Neural cell (in vitro differentiated cells): ENCODE measurements around the gene PPIP5K1. TPM values are rescaled to one million over a fixed set of nuclear protein-coding genes. Genes with fewer than 3 reads are reported as not detected.

Source experiments
- H2AFZ ChIP-seq: fragments of 200-600, 300-800 bp; sonication (generic), shearing (Covaris generic); 2 replicates; pipeline ENCODE4 v1.6.0; 2014; ENCODE audit warnings: low read depth, mild to moderate bottlenecking, antibody characterized with exemption, low read length, moderate library complexity
- H3F3A ChIP-seq: fragments of 200-600 bp; shearing (Covaris generic); 2 replicates; pipeline ENCODE4 v1.6.1; 2016; ENCODE audit warnings: mild to moderate bottlenecking, moderate library complexity, mixed read lengths, antibody characterized with exemption, low read length; ENCODE audit not compliant: insufficient read depth, poor library complexity, severe bottlenecking
- H3K27ac ChIP-seq: fragments of 200-600, 300-800 bp; sonication (generic), shearing (Covaris generic); 2 replicates; pipeline ENCODE4 v1.5.1; 2014; ENCODE audit warnings: mild to moderate bottlenecking, low read length, moderate library complexity
- H3K27me3 ChIP-seq: fragments of 300-800, 200-600 bp; sonication (generic), shearing (Covaris generic); 2 replicates; pipeline ENCODE4 v1.6.0; 2014; ENCODE audit warnings: mild to moderate bottlenecking, low read depth, low read length, moderate library complexity; ENCODE audit not compliant: insufficient read depth
- H3K36me3 ChIP-seq: fragments of 300-800, 200-600 bp; sonication (generic), shearing (Covaris generic); 2 replicates; pipeline ENCODE4 v1.5.1; 2014; ENCODE audit warnings: mild to moderate bottlenecking, antibody characterized with exemption, low read length, moderate library complexity; ENCODE audit not compliant: insufficient read depth
- H3K4me2 ChIP-seq: fragments of 300-800, 200-600 bp; sonication (generic), shearing (Covaris generic); 2 replicates; pipeline ENCODE4 v1.6.0; 2014; ENCODE audit warnings: mild to moderate bottlenecking, low read length
- H3K4me3 ChIP-seq: fragments of 300-800, 200-600 bp; sonication (generic), shearing (Covaris generic); 2 replicates; pipeline ENCODE4 v1.5.1; 2014; ENCODE audit warnings: mild to moderate bottlenecking, low read length, moderate library complexity
- H3K79me2 ChIP-seq: fragments of 200-600 bp; shearing (Covaris generic); replicated peaks from 2 replicates; pipeline ENCODE4 v1.6.0; 2014; ENCODE audit warnings: mild to moderate bottlenecking, low read length, moderate library complexity; ENCODE audit not compliant: insufficient read depth
- H3K9ac ChIP-seq: fragments of 300-800, 200-600 bp; sonication (generic), shearing (Covaris generic); 2 replicates; pipeline ENCODE4 v1.6.1; 2016; ENCODE audit warnings: mild to moderate bottlenecking, low read length, mixed read lengths
- H3K9me2 ChIP-seq: fragments of 200-600 bp; shearing (Covaris generic); 2 replicates; pipeline ENCODE4 v1.6.1; 2016; ENCODE audit warnings: mild to moderate bottlenecking, low read length, mixed read lengths; ENCODE audit not compliant: insufficient read depth
- H3K9me3 ChIP-seq: fragments of 200-600, 300-800 bp; sonication (generic), shearing (Covaris generic); 2 replicates; pipeline ENCODE4 v1.6.1; 2016; ENCODE audit warnings: mild to moderate bottlenecking, mixed run types, low read length, moderate library complexity, mixed read lengths
- H4K20me1 ChIP-seq: fragments of 200-600 bp; shearing (Covaris generic); 2 replicates; pipeline ENCODE4 v1.6.1; 2016; ENCODE audit warnings: mild to moderate bottlenecking, mixed run types; ENCODE audit not compliant: insufficient read depth
- CTCF ChIP-seq: fragments of 450-650 bp; IDR thresholded peaks from 2 replicates; pipeline ENCODE4 v1.5.1; 2014; ENCODE audit warnings: antibody characterized with exemption, mild to moderate bottlenecking, moderate library complexity; ENCODE audit not compliant: poor library complexity, severe bottlenecking
- EP300 ChIP-seq: fragments of 450-650 bp; conservative IDR thresholded peaks from 2 replicates; pipeline ENCODE4 v1.6.1; 2014; ENCODE audit warnings: antibody characterized with exemption, mild to moderate bottlenecking, moderate library complexity; ENCODE audit not compliant: poor library complexity, severe bottlenecking
- EZH2 ChIP-seq: fragments of 200-600, 300-800 bp; shearing (Covaris generic), sonication (generic); IDR thresholded peaks from 2 replicates; pipeline ENCODE4 v1.6.1; 2014; ENCODE audit warnings: antibody characterized with exemption, low read length, borderline replicate concordance, mild to moderate bottlenecking; ENCODE audit not compliant: insufficient read depth, poor library complexity, severe bottlenecking
- MXI1 ChIP-seq: fragments of 450-650 bp; conservative IDR thresholded peaks from 2 replicates; pipeline ENCODE4 v1.6.1; 2014; ENCODE audit warnings: antibody characterized with exemption, mild to moderate bottlenecking; ENCODE audit not compliant: poor library complexity, severe bottlenecking
- POLR2AphosphoS5 ChIP-seq: IDR thresholded peaks from 2 replicates; pipeline ENCODE4 v1.6.1; 2012
- RAD21 ChIP-seq: fragments of 450-650 bp; conservative IDR thresholded peaks from 2 replicates; pipeline ENCODE4 v1.6.1; 2014; ENCODE audit warnings: antibody characterized with exemption, mild to moderate bottlenecking, moderate library complexity
- REST ChIP-seq: IDR thresholded peaks from 2 replicates; pipeline ENCODE4 v1.6.1; 2012; ENCODE audit warnings: borderline replicate concordance
- SMC3 ChIP-seq: fragments of 450-650 bp; conservative IDR thresholded peaks from 2 replicates; pipeline ENCODE4 v1.6.1; 2014; ENCODE audit warnings: antibody characterized with exemption, mild to moderate bottlenecking, moderate library complexity; ENCODE audit not compliant: poor library complexity
- TAF1 ChIP-seq: IDR thresholded peaks from 2 replicates; pipeline ENCODE4 v1.6.1; 2012; ENCODE audit warnings: low read depth
- polyA plus RNA-seq: library from polyadenylated mRNA; depleted of rRNA; stranded (reverse); fragments of >200 nt; gene quantifications from 2 replicates; pipeline ENCODE4 v1.2.3, GENCODE V29; 2014

Gene PPIP5K1
- polyA plus RNA-seq, 1 donor from 2014 or later, result 29.6 TPM

- Histone ChIP-seq H2AFZ (no peak overlapping the region), H4K20me1 (no peaks in the 10 kb centered on the region), H3K4me2 (no peak overlapping the region), H3K27ac (no peak overlapping the region), H3F3A (peaks cover 10% of the 10 kb centered on the region), H3K27me3 (no peaks in the 10 kb centered on the region), H3K9me3 (no peaks in the 10 kb centered on the region), H3K79me2 (peaks cover 68% of the 10 kb centered on the region), H3K36me3 (peaks cover 16% of the 10 kb centered on the region), H3K9me2 (no peaks in the 10 kb centered on the region), H3K9ac (no peak overlapping the region), H3K4me3 (peak overlapping the region; percentile 45)
- TF ChIP-seq EZH2, result no peak
Observed at GRCh38 chr15:43489191-43489590, 100.8 kb downstream of the PPIP5K1 start.

- Histone ChIP-seq H3K4me2 (no peak overlapping the region), H3K9ac (no peak overlapping the region), H3K4me3 (peak overlapping the region; percentile 45), H2AFZ (no peak overlapping the region), H3F3A (peaks cover 7% of the 10 kb centered on the region), H3K9me3 (no peaks in the 10 kb centered on the region), H3K36me3 (peaks cover 16% of the 10 kb centered on the region), H4K20me1 (peaks cover 3% of the 10 kb centered on the region), H3K9me2 (no peaks in the 10 kb centered on the region), H3K27ac (no peak overlapping the region), H3K79me2 (peaks cover 70% of the 10 kb centered on the region), H3K27me3 (no peaks in the 10 kb centered on the region)
- TF ChIP-seq MXI1 (no peak), POLR2AphosphoS5 (no peak), SMC3 (no peak), REST (no peak), TAF1 (no peak), EP300 (no peak), CTCF (no peak), EZH2 (no peak), RAD21 (no peak)
Observed at GRCh38 chr15:43488790-43489189, 101.2 kb downstream of the PPIP5K1 start.

- H3K9me2 ChIP-seq, result no peaks in the 10 kb centered on the region
- no peak overlapping the region for H2AFZ ChIP-seq
- no peak overlapping the region for H3K4me3 ChIP-seq
- H3K79me2 ChIP-seq, result peaks cover 76% of the 10 kb centered on the region
- no peak overlapping the region for H3K4me2 ChIP-seq
- TF ChIP-seq RAD21 (no peak), MXI1 (no peak), TAF1 (no peak), REST (no peak), EZH2 (no peak), CTCF (no peak), SMC3 (no peak), EP300 (no peak), POLR2AphosphoS5 (no peak)
- no peaks in the 10 kb centered on the region for H3K27me3 ChIP-seq
- peaks cover 3% of the 10 kb centered on the region for H4K20me1 ChIP-seq
- H3K36me3 ChIP-seq, result peaks cover 16% of the 10 kb centered on the region
- peaks cover 6% of the 10 kb centered on the region for H3F3A ChIP-seq
- H3K9ac ChIP-seq, result no peak overlapping the region
- H3K27ac ChIP-seq, result no peak overlapping the region
- H3K9me3 ChIP-seq, result no peaks in the 10 kb centered on the region
Observed at GRCh38 chr15:43487271-43487895, 102.6 kb downstream of the PPIP5K1 start.
